C4-2B (cell line): ENCODE data around the gene UBE2E2.

Experiments used
- ZFX ChIP-seq: fragments of 450-650 bp; IDR thresholded peaks from 2 replicates; pipeline ENCODE4 v1.6.1; 2017
- TF ChIP-seq, protein P1 (sequence below): fragments of 450-650 bp; conservative IDR thresholded peaks from 2 replicates; pipeline ENCODE4 v1.5.1; 2017; ENCODE audit warnings: mild to moderate bottlenecking

GRCh38 chr3:23359116-23359515 is 156.0 kb downstream of the UBE2E2 start:
- TF ChIP-seq, protein P1, sequence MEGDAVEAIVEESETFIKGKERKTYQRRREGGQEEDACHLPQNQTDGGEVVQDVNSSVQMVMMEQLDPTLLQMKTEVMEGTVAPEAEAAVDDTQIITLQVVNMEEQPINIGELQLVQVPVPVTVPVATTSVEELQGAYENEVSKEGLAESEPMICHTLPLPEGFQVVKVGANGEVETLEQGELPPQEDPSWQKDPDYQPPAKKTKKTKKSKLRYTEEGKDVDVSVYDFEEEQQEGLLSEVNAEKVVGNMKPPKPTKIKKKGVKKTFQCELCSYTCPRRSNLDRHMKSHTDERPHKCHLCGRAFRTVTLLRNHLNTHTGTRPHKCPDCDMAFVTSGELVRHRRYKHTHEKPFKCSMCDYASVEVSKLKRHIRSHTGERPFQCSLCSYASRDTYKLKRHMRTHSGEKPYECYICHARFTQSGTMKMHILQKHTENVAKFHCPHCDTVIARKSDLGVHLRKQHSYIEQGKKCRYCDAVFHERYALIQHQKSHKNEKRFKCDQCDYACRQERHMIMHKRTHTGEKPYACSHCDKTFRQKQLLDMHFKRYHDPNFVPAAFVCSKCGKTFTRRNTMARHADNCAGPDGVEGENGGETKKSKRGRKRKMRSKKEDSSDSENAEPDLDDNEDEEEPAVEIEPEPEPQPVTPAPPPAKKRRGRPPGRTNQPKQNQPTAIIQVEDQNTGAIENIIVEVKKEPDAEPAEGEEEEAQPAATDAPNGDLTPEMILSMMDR, result no peak
- no peak for TF ChIP-seq ZFX
